Measurements from ENCODE around the gene SLCO2B1. TPM values are rescaled to one million over a fixed set of nuclear protein-coding genes. Genes with fewer than 3 reads are reported as not detected.
A peak's percentile ranks its signal among the peaks of the same experiment; 100 is the strongest.
"Not testable (repeated sequence)": the region's sequence is repeated elsewhere in the genome, so short reads cannot be mapped to it uniquely, and the experiment has no call there.

SLCO2B1 gene
- total RNA-seq (2014; rRNA removed; shearing (Covaris generic)): 0.07 TPM in 1 of 2 replicates, not detected in the other

GRCh38 chr11:75150879-75151278 lies at the start of gene SLCO2B1:
Gene SLCO2B1, plus strand, starts transcription at chr11:75151107. Its CDS starts 275 bp downstream, at chr11:75151382.
- no peak for DNase-seq
- no peaks in the 10 kb centered on the region for H3K27me3 ChIP-seq (ENCODE audit: control insufficient read depth, insufficient read depth, low read length)
- H3K4me3 ChIP-seq (ENCODE audit: insufficient read depth, low read depth, low read length): no peak within 1 kb of the TSS
- H3K36me3 ChIP-seq (replicated peaks; ENCODE audit: control insufficient read depth, insufficient read depth, low read length): no peaks in the 10 kb centered on the region

GRCh38 chr11:75101424-75102128 lies 49.3 kb upstream of the SLCO2B1 start:
- no peaks in the 10 kb centered on the region for H3K36me3 ChIP-seq (replicated peaks; ENCODE audit: control insufficient read depth, insufficient read depth, low read length)
- no peak for DNase-seq
- no peaks in the 10 kb centered on the region for H3K27me3 ChIP-seq (ENCODE audit: control insufficient read depth, insufficient read depth, low read length)
- H3K4me3 ChIP-seq (ENCODE audit: insufficient read depth, low read depth, low read length): no peak overlapping the region

- no peak for DNase-seq
- Histone ChIP-seq H3K27me3 (ENCODE audit: control insufficient read depth, insufficient read depth, low read length) (no peaks in the 10 kb centered on the region), H3K36me3 (replicated peaks; ENCODE audit: control insufficient read depth, insufficient read depth, low read length) (no peaks in the 10 kb centered on the region), H3K4me3 (ENCODE audit: insufficient read depth, low read depth, low read length) (no peak overlapping the region)
Measured at GRCh38 chr11:75103380-75104026, 47.4 kb upstream of the SLCO2B1 start.

- H3K36me3 ChIP-seq (replicated peaks; ENCODE audit: control insufficient read depth, insufficient read depth, low read length): no peaks in the 10 kb centered on the region
- no peak overlapping the region for H3K4me3 ChIP-seq (ENCODE audit: insufficient read depth, low read depth, low read length)
- DNase-seq: peak; percentile 59
- H3K27me3 ChIP-seq (ENCODE audit: control insufficient read depth, insufficient read depth, low read length): no peaks in the 10 kb centered on the region
Measured at GRCh38 chr11:75105462-75105925, 45.4 kb upstream of the SLCO2B1 start.

- DNase-seq; H3K36me3 ChIP-seq (replicated peaks; ENCODE audit: control insufficient read depth, insufficient read depth, low read length); H3K4me3 ChIP-seq (ENCODE audit: insufficient read depth, low read depth, low read length); H3K27me3 ChIP-seq (ENCODE audit: control insufficient read depth, insufficient read depth, low read length): not testable (repeated sequence)
Measured at GRCh38 chr11:75105967-75106681, 44.8 kb upstream of the SLCO2B1 start.

GRCh38 chr11:75107187-75107586 lies 43.7 kb upstream of the SLCO2B1 start:
- Histone ChIP-seq H3K27me3 (ENCODE audit: control insufficient read depth, insufficient read depth, low read length) (no peaks in the 10 kb centered on the region), H3K36me3 (replicated peaks; ENCODE audit: control insufficient read depth, insufficient read depth, low read length) (no peaks in the 10 kb centered on the region), H3K4me3 (ENCODE audit: insufficient read depth, low read depth, low read length) (no peak overlapping the region)
- no peak for DNase-seq

GRCh38 chr11:75112200-75112599 lies 38.7 kb upstream of the SLCO2B1 start:
- no peak for DNase-seq
- H3K27me3 ChIP-seq (ENCODE audit: control insufficient read depth, insufficient read depth, low read length): no peaks in the 10 kb centered on the region
- no peak overlapping the region for H3K4me3 ChIP-seq (ENCODE audit: insufficient read depth, low read depth, low read length)

GRCh38 chr11:75113030-75113429 lies 37.9 kb upstream of the SLCO2B1 start:
- H3K4me3 ChIP-seq (ENCODE audit: insufficient read depth, low read depth, low read length): no peak overlapping the region
- H3K27me3 ChIP-seq (ENCODE audit: control insufficient read depth, insufficient read depth, low read length): no peaks in the 10 kb centered on the region
- DNase-seq: no peak
- H3K36me3 ChIP-seq (replicated peaks; ENCODE audit: control insufficient read depth, insufficient read depth, low read length): no peaks in the 10 kb centered on the region

More at GRCh38 chr11:75112200-75112599, 38.7 kb upstream of the SLCO2B1 start:
- no peaks in the 10 kb centered on the region for H3K36me3 ChIP-seq (replicated peaks; ENCODE audit: control insufficient read depth, insufficient read depth, low read length)

GRCh38 chr11:75114465-75114864 lies 36.4 kb upstream of the SLCO2B1 start:
- no peak overlapping the region for H3K4me3 ChIP-seq (ENCODE audit: insufficient read depth, low read depth, low read length)
- no peaks in the 10 kb centered on the region for H3K27me3 ChIP-seq (ENCODE audit: control insufficient read depth, insufficient read depth, low read length)
- no peak for DNase-seq
- no peaks in the 10 kb centered on the region for H3K36me3 ChIP-seq (replicated peaks; ENCODE audit: control insufficient read depth, insufficient read depth, low read length)

GRCh38 chr11:75118577-75118976 lies 32.3 kb upstream of the SLCO2B1 start:
- Histone ChIP-seq H3K4me3 (ENCODE audit: insufficient read depth, low read depth, low read length) (no peak overlapping the region), H3K36me3 (replicated peaks; ENCODE audit: control insufficient read depth, insufficient read depth, low read length) (no peaks in the 10 kb centered on the region), H3K27me3 (ENCODE audit: control insufficient read depth, insufficient read depth, low read length) (no peaks in the 10 kb centered on the region)
- no peak for DNase-seq

GRCh38 chr11:75126564-75126963 lies 24.3 kb upstream of the SLCO2B1 start:
- Histone ChIP-seq H3K27me3 (ENCODE audit: control insufficient read depth, insufficient read depth, low read length) (no peaks in the 10 kb centered on the region), H3K4me3 (ENCODE audit: insufficient read depth, low read depth, low read length) (no peak overlapping the region), H3K36me3 (replicated peaks; ENCODE audit: control insufficient read depth, insufficient read depth, low read length) (no peaks in the 10 kb centered on the region)
- no peak for DNase-seq

GRCh38 chr11:75132080-75132479 lies 18.8 kb upstream of the SLCO2B1 start:
- DNase-seq: no peak
- H3K27me3 ChIP-seq (ENCODE audit: control insufficient read depth, insufficient read depth, low read length): no peaks in the 10 kb centered on the region; the same call in 1 of the 2 replicates
- no peaks in the 10 kb centered on the region for H3K36me3 ChIP-seq (replicated peaks; ENCODE audit: control insufficient read depth, insufficient read depth, low read length)
- H3K4me3 ChIP-seq (ENCODE audit: insufficient read depth, low read depth, low read length): no peak overlapping the region

GRCh38 chr11:75133976-75134375 lies 16.9 kb upstream of the SLCO2B1 start:
- DNase-seq: peak; percentile 14
- no peaks in the 10 kb centered on the region for H3K36me3 ChIP-seq (replicated peaks; ENCODE audit: control insufficient read depth, insufficient read depth, low read length)
- H3K27me3 ChIP-seq (ENCODE audit: control insufficient read depth, insufficient read depth, low read length): no peaks in the 10 kb centered on the region; the same call in 1 of the 2 replicates
- no peak overlapping the region for H3K4me3 ChIP-seq (ENCODE audit: insufficient read depth, low read depth, low read length)

- H3K36me3 ChIP-seq (replicated peaks; ENCODE audit: control insufficient read depth, insufficient read depth, low read length): no peaks in the 10 kb centered on the region
- no peaks in the 10 kb centered on the region; the same call in 1 of the 2 replicates for H3K27me3 ChIP-seq (ENCODE audit: control insufficient read depth, insufficient read depth, low read length)
- no peak for DNase-seq
- no peak overlapping the region for H3K4me3 ChIP-seq (ENCODE audit: insufficient read depth, low read depth, low read length)
Measured at GRCh38 chr11:75135021-75135650, 15.8 kb upstream of the SLCO2B1 start.
